ENCODE results near the gene RGS10.

The RGS10 gene

DNA sequence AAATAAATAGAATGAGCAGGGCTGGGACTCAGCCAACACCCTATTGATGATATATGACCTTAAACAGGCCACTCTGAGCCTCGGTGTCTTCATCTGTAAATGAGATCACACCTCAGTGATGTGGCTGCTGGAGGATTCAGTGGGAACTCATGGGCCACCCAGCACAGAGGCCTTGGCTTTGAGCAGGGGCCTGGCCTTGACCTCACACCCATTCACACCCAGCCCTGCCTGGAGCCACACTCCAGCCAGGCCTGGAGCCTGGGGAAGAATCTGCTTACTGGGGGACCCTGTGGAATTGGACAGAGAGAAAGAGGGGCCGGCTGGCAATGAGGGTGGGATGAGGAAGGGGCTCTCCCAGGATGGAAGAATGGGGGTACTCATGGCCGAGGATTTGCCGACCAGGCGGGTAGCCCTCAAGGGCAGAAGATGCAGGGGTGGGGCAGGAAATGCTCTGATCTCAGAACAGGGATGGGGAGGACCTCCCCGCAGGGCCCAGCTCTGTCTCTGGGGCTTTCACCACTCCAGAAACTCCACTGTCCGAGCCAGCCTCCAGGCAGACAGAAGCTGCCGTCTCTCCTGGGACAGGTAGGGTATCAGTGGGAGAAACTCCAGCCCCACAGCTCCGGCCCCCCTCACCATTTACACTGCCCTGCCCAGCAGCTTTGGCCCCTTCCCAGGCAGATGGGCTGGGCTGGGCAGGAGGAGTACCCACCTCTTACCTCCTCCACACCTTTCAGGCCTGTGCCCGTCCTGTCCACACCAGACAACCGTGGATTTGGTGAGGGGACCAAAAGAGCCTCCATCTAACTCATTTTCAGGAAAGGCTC, 81.9 kb downstream of the RGS10 start:
- Histone ChIP-seq H3K79me2 (ENCODE audit: insufficient read depth, low read length) (no peaks in the 10 kb centered on the region), H3K4me1 (ENCODE audit: insufficient read depth, low read length, poor library complexity, severe bottlenecking) (no peaks in the 10 kb centered on the region), H3K27me3 (ENCODE audit: insufficient read depth, low read length, poor library complexity, severe bottlenecking) (no peaks in the 10 kb centered on the region), H4K20me1 (ENCODE audit: insufficient read depth, low read length, poor library complexity, severe bottlenecking) (no peaks in the 10 kb centered on the region), H3K9me2 (replicated peaks; ENCODE audit: low read depth, low read length) (no peaks in the 10 kb centered on the region), H3K9me3 (ENCODE audit: insufficient read depth, low read depth, low read length) (no peaks in the 10 kb centered on the region), H2AFZ (ENCODE audit: low read length) (no peak overlapping the region), H3K36me3 (ENCODE audit: insufficient read depth, low read length) (no peaks in the 10 kb centered on the region), H3F3A (ENCODE audit: low read depth) (no peaks in the 10 kb centered on the region), H3K4me3 (ENCODE audit: low read length, poor library complexity, severe bottlenecking) (no peak overlapping the region), H3K4me2 (ENCODE audit: low read depth, low read length, poor library complexity, severe bottlenecking) (no peak overlapping the region), H3K9ac (ENCODE audit: low read depth, low read length, poor library complexity, severe bottlenecking) (no peak overlapping the region)
- TF ChIP-seq, protein P1, sequence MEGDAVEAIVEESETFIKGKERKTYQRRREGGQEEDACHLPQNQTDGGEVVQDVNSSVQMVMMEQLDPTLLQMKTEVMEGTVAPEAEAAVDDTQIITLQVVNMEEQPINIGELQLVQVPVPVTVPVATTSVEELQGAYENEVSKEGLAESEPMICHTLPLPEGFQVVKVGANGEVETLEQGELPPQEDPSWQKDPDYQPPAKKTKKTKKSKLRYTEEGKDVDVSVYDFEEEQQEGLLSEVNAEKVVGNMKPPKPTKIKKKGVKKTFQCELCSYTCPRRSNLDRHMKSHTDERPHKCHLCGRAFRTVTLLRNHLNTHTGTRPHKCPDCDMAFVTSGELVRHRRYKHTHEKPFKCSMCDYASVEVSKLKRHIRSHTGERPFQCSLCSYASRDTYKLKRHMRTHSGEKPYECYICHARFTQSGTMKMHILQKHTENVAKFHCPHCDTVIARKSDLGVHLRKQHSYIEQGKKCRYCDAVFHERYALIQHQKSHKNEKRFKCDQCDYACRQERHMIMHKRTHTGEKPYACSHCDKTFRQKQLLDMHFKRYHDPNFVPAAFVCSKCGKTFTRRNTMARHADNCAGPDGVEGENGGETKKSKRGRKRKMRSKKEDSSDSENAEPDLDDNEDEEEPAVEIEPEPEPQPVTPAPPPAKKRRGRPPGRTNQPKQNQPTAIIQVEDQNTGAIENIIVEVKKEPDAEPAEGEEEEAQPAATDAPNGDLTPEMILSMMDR (conservative IDR thresholded peaks at IDR 0.05; ENCODE audit: low read length), result no peak
- no peak for TF ChIP-seq EZH2phosphoT487 (IDR thresholded peaks at IDR 0.05; ENCODE audit: borderline replicate concordance)

GRCh38 chr10:119459681-119460340, 82.7 kb downstream of the RGS10 start:
- Histone ChIP-seq H3K4me3 (ENCODE audit: low read length, poor library complexity, severe bottlenecking) (no peak overlapping the region), H3K4me2 (ENCODE audit: low read depth, low read length, poor library complexity, severe bottlenecking) (no peak overlapping the region), H3F3A (ENCODE audit: low read depth) (no peaks in the 10 kb centered on the region), H3K27me3 (ENCODE audit: insufficient read depth, low read length, poor library complexity, severe bottlenecking) (no peaks in the 10 kb centered on the region), H3K79me2 (ENCODE audit: insufficient read depth, low read length) (no peaks in the 10 kb centered on the region), H3K36me3 (ENCODE audit: insufficient read depth, low read length) (no peaks in the 10 kb centered on the region), H3K9ac (ENCODE audit: low read depth, low read length, poor library complexity, severe bottlenecking) (no peak overlapping the region), H2AFZ (ENCODE audit: low read length) (no peak overlapping the region), H3K9me2 (replicated peaks; ENCODE audit: low read depth, low read length) (no peaks in the 10 kb centered on the region), H3K9me3 (ENCODE audit: insufficient read depth, low read depth, low read length) (no peaks in the 10 kb centered on the region), H4K20me1 (ENCODE audit: insufficient read depth, low read length, poor library complexity, severe bottlenecking) (no peaks in the 10 kb centered on the region), H3K4me1 (ENCODE audit: insufficient read depth, low read length, poor library complexity, severe bottlenecking) (no peaks in the 10 kb centered on the region)
- no peak for TF ChIP-seq EZH2phosphoT487 (IDR thresholded peaks at IDR 0.05; ENCODE audit: borderline replicate concordance)
- TF ChIP-seq, protein P1 (conservative IDR thresholded peaks at IDR 0.05; ENCODE audit: low read length), result no peak

DNA sequence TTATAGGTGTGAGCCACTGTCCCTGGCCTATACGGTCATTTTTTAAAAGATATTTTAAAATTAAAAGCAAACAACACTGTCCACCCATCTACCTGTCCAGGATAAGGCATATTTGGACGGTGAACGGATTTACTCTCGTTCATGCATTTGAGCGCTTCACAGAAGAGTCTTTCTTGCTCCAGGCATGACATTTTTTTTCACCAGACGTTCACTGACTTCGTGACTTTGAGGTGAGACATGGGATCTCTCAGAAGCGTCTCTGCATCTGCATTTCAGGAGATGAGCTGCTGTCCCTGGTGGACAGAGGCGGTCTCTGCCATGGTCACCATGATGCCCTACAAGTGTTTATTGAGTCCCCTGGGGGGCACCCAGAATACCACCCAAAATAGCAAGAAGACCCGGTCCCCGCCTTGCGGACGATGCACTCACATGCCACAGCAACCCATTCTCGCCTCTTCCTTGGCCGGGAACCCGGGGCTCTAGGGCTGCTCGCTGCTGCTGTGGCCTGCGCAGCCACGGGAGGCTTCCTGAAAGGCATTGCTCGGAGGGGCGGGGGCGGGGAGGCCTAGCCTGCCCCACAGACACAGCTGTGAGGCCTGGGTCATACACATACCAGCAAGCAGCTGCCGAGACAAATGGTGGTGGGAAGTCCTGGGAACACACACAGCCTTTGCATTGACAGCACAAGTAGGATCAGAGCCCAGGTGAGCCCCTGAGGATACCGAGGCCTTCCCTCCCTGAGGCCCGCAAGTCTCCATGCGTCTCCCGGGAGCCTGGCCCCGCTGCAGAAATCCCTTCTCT, 84.4 kb downstream of the RGS10 start:
- Histone ChIP-seq H2AFZ (ENCODE audit: low read length) (no peak overlapping the region), H3K4me3 (ENCODE audit: low read length, poor library complexity, severe bottlenecking) (no peak overlapping the region), H3K9me3 (ENCODE audit: insufficient read depth, low read depth, low read length) (no peaks in the 10 kb centered on the region), H3K79me2 (ENCODE audit: insufficient read depth, low read length) (no peaks in the 10 kb centered on the region), H3K4me2 (ENCODE audit: low read depth, low read length, poor library complexity, severe bottlenecking) (no peak overlapping the region), H3K36me3 (ENCODE audit: insufficient read depth, low read length) (no peaks in the 10 kb centered on the region; the same call in 1 of the 2 replicates), H3K9ac (ENCODE audit: low read depth, low read length, poor library complexity, severe bottlenecking) (no peak overlapping the region), H3F3A (ENCODE audit: low read depth) (no peaks in the 10 kb centered on the region), H3K4me1 (ENCODE audit: insufficient read depth, low read length, poor library complexity, severe bottlenecking) (no peaks in the 10 kb centered on the region), H3K9me2 (replicated peaks; ENCODE audit: low read depth, low read length) (no peaks in the 10 kb centered on the region), H4K20me1 (ENCODE audit: insufficient read depth, low read length, poor library complexity, severe bottlenecking) (no peaks in the 10 kb centered on the region), H3K27me3 (ENCODE audit: insufficient read depth, low read length, poor library complexity, severe bottlenecking) (no peaks in the 10 kb centered on the region)
- TF ChIP-seq EZH2phosphoT487 (IDR thresholded peaks at IDR 0.05; ENCODE audit: borderline replicate concordance), result no peak
- TF ChIP-seq, protein P1 (conservative IDR thresholded peaks at IDR 0.05; ENCODE audit: low read length), result no peak
